Cardiac fibroblast (primary cell): Measurements from ENCODE around the gene WASF3.

Experiments
- DNase-seq, 2 donors: peaks; one replicate each; pipeline versions ENCODE4 v3.0.0 to v3.0.0-alpha.2; 2010; ENCODE audit warnings: low read depth in 2 of 2
- H3K4me3 ChIP-seq, 2 donors: replicated peaks in 1 of 2; 1 replicate in 1 of 2; 2 replicates in 1 of 2; pipeline ENCODE4 v1.5.1; 2011; ENCODE audit warnings: low read depth in 2 of 2, low read length in 2 of 2, mild to moderate bottlenecking in 2 of 2, moderate library complexity in 1 of 2
- CTCF ChIP-seq: IDR thresholded peaks from one replicate; pipeline ENCODE4 v1.5.1; 2011; ENCODE audit warnings: low read depth, mild to moderate bottlenecking, low read length, inconsistent platforms

WASF3 gene, protein sequence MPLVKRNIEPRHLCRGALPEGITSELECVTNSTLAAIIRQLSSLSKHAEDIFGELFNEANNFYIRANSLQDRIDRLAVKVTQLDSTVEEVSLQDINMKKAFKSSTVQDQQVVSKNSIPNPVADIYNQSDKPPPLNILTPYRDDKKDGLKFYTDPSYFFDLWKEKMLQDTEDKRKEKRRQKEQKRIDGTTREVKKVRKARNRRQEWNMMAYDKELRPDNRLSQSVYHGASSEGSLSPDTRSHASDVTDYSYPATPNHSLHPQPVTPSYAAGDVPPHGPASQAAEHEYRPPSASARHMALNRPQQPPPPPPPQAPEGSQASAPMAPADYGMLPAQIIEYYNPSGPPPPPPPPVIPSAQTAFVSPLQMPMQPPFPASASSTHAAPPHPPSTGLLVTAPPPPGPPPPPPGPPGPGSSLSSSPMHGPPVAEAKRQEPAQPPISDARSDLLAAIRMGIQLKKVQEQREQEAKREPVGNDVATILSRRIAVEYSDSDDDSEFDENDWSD

GRCh38 chr13:26557393-26558073 lies at the start of gene WASF3:
TSS of gene WASF3 (plus strand) at chr13:26557683. CDS start at chr13:26642271, 84,588 bp downstream.
- no peak for TF ChIP-seq CTCF
- DNase-seq, result peak; percentile 93 to 95
- peak within 1 kb of the TSS; percentile 60 to 76 for H3K4me3 ChIP-seq

- DNase-seq, result peak; percentile 86 to 98
- no peak for TF ChIP-seq CTCF
- H3K4me3 ChIP-seq, result no peak overlapping the region
These were observed 48.6 kb upstream of the WASF3 start for GRCh38 chr13:26508885-26509284.

DNA sequence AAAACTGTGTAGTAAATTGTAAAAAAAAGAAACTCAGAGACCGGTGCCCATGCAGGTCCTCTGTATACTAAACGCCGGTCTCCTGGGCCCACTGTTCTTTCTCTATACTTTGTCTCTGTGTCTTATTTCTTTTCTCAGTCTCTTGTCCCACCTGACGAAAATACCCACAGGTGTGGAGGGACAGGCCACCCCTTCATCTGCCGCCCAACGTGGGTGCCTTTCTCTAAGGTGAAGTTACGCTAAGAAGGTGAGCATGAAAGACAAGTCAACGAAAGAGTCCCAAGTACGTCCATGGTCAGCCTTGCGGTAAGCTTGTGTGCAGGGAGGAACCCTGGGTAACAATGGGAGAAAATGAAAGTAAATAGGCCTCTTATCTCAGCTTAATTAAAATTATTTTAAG lies 48.0 kb upstream of the WASF3 start:
- TF ChIP-seq CTCF, result no peak
- no peak overlapping the region for H3K4me3 ChIP-seq
- no peak for DNase-seq

GRCh38 chr13:26513931-26514330 lies 43.6 kb upstream of the WASF3 start:
- DNase-seq, result no peak
- TF ChIP-seq CTCF, result no peak
- H3K4me3 ChIP-seq, result no peak overlapping the region

GRCh38 chr13:26515721-26516120 lies 41.8 kb upstream of the WASF3 start:
- DNase-seq, result no peak
- TF ChIP-seq CTCF, result no peak
- no peak overlapping the region for H3K4me3 ChIP-seq

DNA sequence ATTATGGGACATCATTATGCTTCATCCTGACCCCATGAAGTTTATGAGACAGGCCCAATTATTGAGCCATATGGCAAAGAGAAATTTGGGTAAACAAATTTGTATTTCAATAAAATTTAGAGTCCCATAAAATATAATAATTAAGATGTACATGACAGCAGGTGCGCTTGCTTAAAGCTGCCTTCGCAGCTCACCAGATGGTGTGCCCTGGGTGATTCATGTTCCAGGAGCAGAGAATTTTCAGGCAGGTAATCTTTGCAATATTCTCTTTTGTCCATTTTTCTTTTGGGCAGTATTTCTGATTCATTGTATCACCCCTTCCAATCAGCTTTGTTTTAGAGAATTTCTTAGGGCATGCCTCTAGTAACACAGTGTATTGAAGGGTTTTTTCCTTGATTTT lies 39.5 kb upstream of the WASF3 start:
- H3K4me3 ChIP-seq, result no peak overlapping the region
- no peak for DNase-seq
- TF ChIP-seq CTCF, result no peak
